Measurements from ENCODE around the gene MALT1. TPM values are rescaled to one million over a fixed set of nuclear protein-coding genes. Genes with fewer than 3 reads are reported as not detected.
"Not testable (repeated sequence)": the region's sequence is repeated elsewhere in the genome, so short reads cannot be mapped to it uniquely, and the experiment has no call there.

Gene MALT1
- total RNA-seq, 4 donors from 2014 or later = 17.7 to 26.0 (median 19.3) TPM

DNA sequence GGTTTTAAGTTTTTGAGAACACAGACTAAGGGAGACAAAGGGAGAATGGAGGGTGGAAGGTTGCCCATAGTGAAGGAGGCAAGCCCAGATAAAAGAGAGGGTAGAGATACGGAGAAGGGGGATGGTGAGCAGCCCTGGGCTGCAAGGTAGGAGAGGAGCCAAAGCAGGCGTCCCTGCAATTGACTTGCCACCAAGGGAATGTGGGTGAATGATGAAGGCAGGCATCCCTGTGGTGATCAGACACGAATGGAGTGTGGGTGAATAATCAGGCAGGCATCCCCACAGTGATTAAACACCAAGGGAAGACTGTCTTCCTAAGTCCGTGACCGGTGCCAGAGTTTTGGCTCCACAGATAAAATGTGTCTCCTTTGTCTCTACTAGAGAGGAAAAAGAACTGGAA lies 25.9 kb upstream of the MALT1 start:
- Histone ChIP-seq H3K9me3 (no peaks in the 10 kb centered on the region), H3K27ac (no peak overlapping the region), H3K4me1 (peaks cover 0 to 5% (median 1%) of the 10 kb centered on the region in 4 donors), H3K4me3 (no peak overlapping the region), H3K27me3 (no peaks in the 10 kb centered on the region), H3K36me3 (no peaks in the 10 kb centered on the region)
- WGBS, 2 donors = 83 to 84% methylated on average over 5 of the region's 5 CpGs
- DNase-seq (ENCODE audit: low spot score in 2 of 2) = no peak
- TF ChIP-seq EP300 (IDR thresholded peaks at IDR 0.05) (no peak), CTCF (IDR thresholded peaks at IDR 0.05) (no peak), POLR2A (IDR thresholded peaks at IDR 0.05) (no peak)

- H3K4me3 ChIP-seq = no peak overlapping the region
- 85 to 86% methylated on average over 4 of the region's 4 CpGs for WGBS, 2 donors
Measured at GRCh38 chr18:58646334-58646862, 24.9 kb upstream of the MALT1 start.

GRCh38 chr18:58649966-58650816 lies 21.1 kb upstream of the MALT1 start:
- H3K27ac ChIP-seq = no peak overlapping the region
- 77 to 87% methylated on average over 1 of the region's 1 CpG for WGBS, 2 donors

More at GRCh38 chr18:58646334-58646862, 24.9 kb upstream of the MALT1 start:
- Histone ChIP-seq H3K27ac (no peak overlapping the region), H3K36me3 (no peaks in the 10 kb centered on the region), H3K4me1 (peaks cover 0 to 8% (median 2%) of the 10 kb centered on the region in 4 donors), H3K9me3 (no peaks in the 10 kb centered on the region), H3K27me3 (no peaks in the 10 kb centered on the region)
- no peak for DNase-seq (ENCODE audit: low spot score in 2 of 2)
- TF ChIP-seq POLR2A (IDR thresholded peaks at IDR 0.05) (no peak), CTCF (IDR thresholded peaks at IDR 0.05) (no peak), EP300 (IDR thresholded peaks at IDR 0.05) (no peak)

GRCh38 chr18:58650830-58651229 lies 20.4 kb upstream of the MALT1 start:
- not testable (repeated sequence) for DNase-seq (ENCODE audit: low spot score in 2 of 2); H3K36me3 ChIP-seq; H3K27ac ChIP-seq; H3K4me1 ChIP-seq; H3K9me3 ChIP-seq; H3K4me3 ChIP-seq; H3K27me3 ChIP-seq
- whole genome bisulfite sequencing, 2 donors = 81 to 82% methylated on average over 10 of the region's 10 CpGs

More at GRCh38 chr18:58649966-58650816, 21.1 kb upstream of the MALT1 start:
- Histone ChIP-seq H3K4me3 (no peak overlapping the region), H3K4me1 (peaks cover 0 to 8% (median 2%) of the 10 kb centered on the region in 4 donors), H3K27me3 (no peaks in the 10 kb centered on the region), H3K9me3 (peaks cover 0 to 3% (median 0%) of the 10 kb centered on the region in 4 donors), H3K36me3 (no peaks in the 10 kb centered on the region)
- TF ChIP-seq CTCF (IDR thresholded peaks at IDR 0.05) (no peak), EP300 (IDR thresholded peaks at IDR 0.05) (no peak), POLR2A (IDR thresholded peaks at IDR 0.05) (no peak)
- no peak for DNase-seq (ENCODE audit: low spot score in 2 of 2)

DNA sequence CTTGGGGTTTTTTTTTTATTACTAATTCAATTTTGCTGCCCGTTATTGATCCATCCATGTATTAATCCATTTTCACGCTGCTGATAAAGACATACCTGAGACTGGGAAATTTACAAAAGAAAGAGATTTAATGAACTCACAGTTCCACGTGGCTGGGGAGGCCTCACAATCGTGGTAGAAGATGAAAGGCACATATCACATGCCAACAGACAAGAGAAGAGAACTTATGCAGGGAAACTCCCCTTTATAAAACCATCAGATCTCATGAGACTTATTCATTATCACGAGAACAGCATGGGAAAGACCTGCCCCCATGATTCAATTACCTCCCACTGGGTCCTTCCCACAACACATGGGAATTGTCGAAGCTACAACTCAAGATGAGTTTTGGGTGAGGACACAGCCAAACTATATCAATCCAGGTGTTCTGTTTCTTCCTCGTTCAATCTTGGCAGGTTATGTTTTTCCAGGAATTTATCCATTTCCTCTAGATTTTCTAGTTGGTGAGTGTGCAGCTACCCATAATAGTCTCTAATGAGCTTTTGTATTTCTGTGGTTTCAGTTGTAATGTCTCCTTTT lies 18.0 kb upstream of the MALT1 start:
- not testable (repeated sequence) for H3K36me3 ChIP-seq; H3K27ac ChIP-seq; DNase-seq (ENCODE audit: low spot score in 2 of 2); H3K4me3 ChIP-seq; H3K27me3 ChIP-seq
- Histone ChIP-seq H3K4me1 (peaks cover 0 to 19% (median 2%) of the 10 kb centered on the region in 4 donors), H3K9me3 (peaks cover 0 to 17% (median 0%) of the 10 kb centered on the region in 4 donors)
- 72 to 78% methylated on average over 7 of the region's 7 CpGs for WGBS, 2 donors
